ENCODE data around the gene SYNGR3. TPM values are rescaled to one million over a fixed set of nuclear protein-coding genes. Genes with fewer than 3 reads are reported as not detected.

Gene SYNGR3
- total RNA-seq, 1 experiment from 2014 or later: 11.9 TPM

GRCh38 chr16:1950559-1950958 is 39.2 kb upstream of the SYNGR3 start:
- DNase-seq: no peak
- Histone ChIP-seq H3K18ac (ENCODE audit: insufficient read length, low read depth, low read length) (no peak overlapping the region), H2BK15ac (ENCODE audit: low read depth, low read length) (no peak overlapping the region), H2BK12ac (ENCODE audit: insufficient read length, low read depth, low read length) (no peak overlapping the region), H4K8ac (replicated peaks; ENCODE audit: insufficient read length, low read depth, low read length) (no peak overlapping the region), H3K4me1 (ENCODE audit: insufficient read depth, low read length) (no peaks in the 10 kb centered on the region), H4K20me1 (ENCODE audit: control insufficient read depth, insufficient read depth, insufficient read length) (no peaks in the 10 kb centered on the region), H3K14ac (ENCODE audit: insufficient read depth, low read length) (no peak overlapping the region), H3T11ph (ENCODE audit: low read length) (no peak overlapping the region), H2AK5ac (ENCODE audit: insufficient read length, low read length) (no peak overlapping the region), H3K23ac (ENCODE audit: insufficient read length, low read depth, low read length) (no peak overlapping the region), H2BK120ac (ENCODE audit: low read depth, low read length, poor library complexity, severe bottlenecking) (no peak overlapping the region), H3K56ac (ENCODE audit: insufficient read length, low read depth, low read length) (no peak overlapping the region), H3K9me3 (ENCODE audit: control insufficient read depth, low read depth, low read length) (no peaks in the 10 kb centered on the region), H3K23me2 (ENCODE audit: insufficient read length, low read depth, low read length, poor library complexity, severe bottlenecking) (no peaks in the 10 kb centered on the region), H4K5ac (ENCODE audit: insufficient read length, low read depth, low read length) (no peak overlapping the region), H4K91ac (ENCODE audit: insufficient read length, low read depth, low read length) (no peak overlapping the region), H3K27ac (ENCODE audit: insufficient read length, low read depth, low read length) (no peak overlapping the region), H3K79me1 (ENCODE audit: insufficient read depth, low read depth, low read length, poor library complexity, severe bottlenecking) (no peaks in the 10 kb centered on the region), H3K4me2 (ENCODE audit: insufficient read depth, insufficient read length, low read length) (no peak overlapping the region), H3K4ac (ENCODE audit: low read depth, low read length) (no peak overlapping the region), H3K27me3 (ENCODE audit: insufficient read depth, low read length) (no peaks in the 10 kb centered on the region), H3K9ac (ENCODE audit: extremely low read depth, insufficient read length, low read length) (no peak overlapping the region), H3K79me2 (ENCODE audit: insufficient read depth, low read length) (no peaks in the 10 kb centered on the region), H2BK20ac (ENCODE audit: low read depth, low read length, poor library complexity, severe bottlenecking) (no peak overlapping the region), H2AFZ (ENCODE audit: low read length) (no peak overlapping the region), H2BK5ac (ENCODE audit: insufficient read length, low read length) (no peak overlapping the region)
- Mint-ChIP-seq H3K9me3 (peaks cover 0 to 3% of the 10 kb centered on the region in 2 experiments; a peak in 2 of 5 replicates), H3K36me3 (ENCODE audit: insufficient read depth in 1 of 3, low read depth in 3 of 3) (no peaks in the 10 kb centered on the region; a peak in 1 of 7 replicates), H3K27ac (peak overlapping the region in 1 of 3 experiments; percentile 92; a peak in 1 of 7 replicates), H3K4me1 (peaks cover 4 to 5% of the 10 kb centered on the region in 2 experiments; a peak in 2 of 4 replicates), H3K27me3 (ENCODE audit: low read depth) (peaks cover 3% of the 10 kb centered on the region), H3K4me3 (no peak overlapping the region)
- no CpG with 5 or more reads among the region's 19 CpGs for WGBS (ENCODE audit: extremely low coverage, insufficient read length, low lambda C conversion rate)
- TF ChIP-seq CTCF (conservative IDR thresholded peaks at IDR 0.05): no peak
